GM12891 (cell line): ENCODE data around the gene SLC2A8.

ENCODE experiments used
- DNase-seq: peaks from one replicate; pipeline ENCODE4 v3.0.0; 2011; ENCODE audit warnings: low spot score; ENCODE audit not compliant: insufficient read length
- FAIRE-seq: peaks from 2 replicates; lab custom pipeline; 2011; peaks lifted over from hg19 to GRCh38; lab: Jason Lieb, UNC
- PAX5 ChIP-seq: IDR thresholded peaks from 2 replicates; pipeline ENCODE4 v1.6.1; 2011; ENCODE audit warnings: low read length, moderate library complexity, mild to moderate bottlenecking; ENCODE audit not compliant: insufficient read depth, severe bottlenecking
- POLR2A ChIP-seq: IDR thresholded peaks from 2 replicates; pipeline ENCODE4 v1.6.1; 2011; ENCODE audit warnings: low read depth, low read length, control low read depth
- POLR2AphosphoS5 ChIP-seq: IDR thresholded peaks from 2 replicates; pipeline ENCODE4 v1.6.1; 2011; ENCODE audit warnings: low read depth, low read length, control low read depth
- POU2F2 ChIP-seq: IDR thresholded peaks from 2 replicates; pipeline ENCODE4 v1.6.1; 2011; ENCODE audit warnings: low read depth, mild to moderate bottlenecking, control low read depth, low read length, moderate library complexity
- SPI1 ChIP-seq: IDR thresholded peaks from 2 replicates; pipeline ENCODE4 v1.6.1; 2011; ENCODE audit warnings: low read depth, low read length, control low read depth
- TAF1 ChIP-seq: IDR thresholded peaks from 2 replicates; pipeline ENCODE4 v1.6.1; 2011; ENCODE audit warnings: low read depth, low read length, control low read depth

The SLC2A8 gene

GRCh38 chr9:127449332-127449966 is 52.5 kb downstream of the SLC2A8 start:
- TF ChIP-seq POLR2A = peak; percentile 59; the same call in 1 of the 2 replicates
- peak; percentile 27; the same call in 1 of the 2 replicates for TF ChIP-seq POU2F2
- TF ChIP-seq SPI1 = no peak
- DNase-seq (no peak), FAIRE-seq (peak; percentile 40)

GRCh38 chr9:127450243-127450760 is 53.3 kb downstream of the SLC2A8 start:
- no peak; the same call in 1 of the 2 replicates for TF ChIP-seq POLR2A
- TF ChIP-seq SPI1 = no peak
- 0 out of 2 replicates have a peak, but pooled peaks have one; percentile 9 for TF ChIP-seq TAF1
- peak; percentile 40 for FAIRE-seq
- DNase-seq = no peak

- DNase-seq (peak; percentile 85), FAIRE-seq (peak; percentile 88)
- TF ChIP-seq POLR2AphosphoS5 = peak; percentile 100
- TF ChIP-seq TAF1 = peak; percentile 100
- TF ChIP-seq POLR2A = peak; percentile 100
- peak; percentile 99 for TF ChIP-seq POU2F2
- no peak for TF ChIP-seq SPI1
- peak; percentile 2 for TF ChIP-seq PAX5
Observed at GRCh38 chr9:127450830-127451607, 54.0 kb downstream of the SLC2A8 start, which contains the start of the genes LRSAM1 and RPL12. TSS of gene LRSAM1 (plus strand) at chr9:127451510. CDS start at chr9:127454528, 3,018 bp downstream. TSS of gene RPL12 (minus strand) at chr9:127451406. CDS start at chr9:127451317, 89 bp downstream.

- TF ChIP-seq TAF1 (no peak), POLR2AphosphoS5 (no peak)
- DNase-seq = no peak
- no peak for FAIRE-seq
Observed at GRCh38 chr9:127451608-127451857, 54.6 kb downstream of the SLC2A8 start.

- no peak for TF ChIP-seq POLR2AphosphoS5
- TF ChIP-seq SPI1 = peak; percentile 58
- FAIRE-seq (peak; percentile 86), DNase-seq (peak; percentile 42)
Observed at GRCh38 chr9:127451858-127452656, 55.1 kb downstream of the SLC2A8 start.

- TF ChIP-seq POU2F2 = no peak
- TF ChIP-seq PAX5 = no peak
- no peak for TF ChIP-seq POLR2A
- TF ChIP-seq TAF1 = no peak
- no peak for TF ChIP-seq POLR2AphosphoS5
- no peak for TF ChIP-seq SPI1
- DNase-seq (no peak), FAIRE-seq (no peak)
Observed at GRCh38 chr9:127452691-127453090, 55.7 kb downstream of the SLC2A8 start.

GRCh38 chr9:127455324-127455992 is 58.5 kb downstream of the SLC2A8 start:
- no peak for DNase-seq
- TF ChIP-seq SPI1 (no peak), PAX5 (no peak), TAF1 (no peak), POU2F2 (no peak), POLR2A (no peak), POLR2AphosphoS5 (no peak)
- FAIRE-seq = peak; percentile 82

GRCh38 chr9:127457191-127457878 is 60.4 kb downstream of the SLC2A8 start:
- FAIRE-seq = no peak
- DNase-seq = no peak
- no peak for TF ChIP-seq POLR2A
- TF ChIP-seq SPI1 = no peak
- TF ChIP-seq TAF1 = no peak
- no peak for TF ChIP-seq POLR2AphosphoS5
- TF ChIP-seq POU2F2 = no peak
- no peak for TF ChIP-seq PAX5
